ENCODE data around the gene RILPL1. TPM values are rescaled to one million over a fixed set of nuclear protein-coding genes. Genes with fewer than 3 reads are reported as not detected.
A peak's percentile ranks its signal among the peaks of the same experiment; 100 is the strongest.
"Not testable (repeated sequence)": the region's sequence is repeated elsewhere in the genome, so short reads cannot be mapped to it uniquely, and the experiment has no call there.

The RILPL1 gene
- total and polyA plus RNA-seq, 2 experiments from 2014 or later, result 13.6 to 17.5 TPM

GRCh38 chr12:123571343-123571813, 37.9 kb upstream of the RILPL1 start:
- Histone ChIP-seq H3K27me3 (no peaks in the 10 kb centered on the region), H3K4me2 (no peak overlapping the region), H2AFZ (no peak overlapping the region), H3K36me3 (replicated peaks; ENCODE audit: insufficient read depth, low read depth) (no peaks in the 10 kb centered on the region), H3K9me3 (ENCODE audit: low read depth) (no peaks in the 10 kb centered on the region), H3K9me2 (replicated peaks; ENCODE audit: insufficient read depth) (no peaks in the 10 kb centered on the region), H3K27ac (no peak overlapping the region), H3K4me1 (ENCODE audit: insufficient read depth) (no peaks in the 10 kb centered on the region), H3K79me2 (no peaks in the 10 kb centered on the region), H4K20me1 (ENCODE audit: insufficient read depth, poor library complexity, severe bottlenecking) (no peaks in the 10 kb centered on the region), H3K4me3 (no peak overlapping the region)
- peak; percentile 64 for DNase-seq (ENCODE audit: low spot score)
- TF ChIP-seq CTCF (IDR thresholded peaks at IDR 0.05; ENCODE audit: poor library complexity) (no peak), EZH2phosphoT487 (IDR thresholded peaks at IDR 0.05; ENCODE audit: low read depth, severe bottlenecking, unreplicated experiment) (no peak), EZH2 (IDR thresholded peaks at IDR 0.05; ENCODE audit: borderline replicate concordance) (no peak)
- WGBS (ENCODE audit: low lambda C conversion rate, missing lambda C conversion rate), result 42% methylated on average over 4 of the region's 4 CpGs

GRCh38 chr12:123559468-123559867, 25.9 kb upstream of the RILPL1 start:
- no peak overlapping the region for H3K27ac ChIP-seq
- no peak overlapping the region for H3K4me3 ChIP-seq
- H2AFZ ChIP-seq, result no peak overlapping the region
- TF ChIP-seq CTCF (IDR thresholded peaks at IDR 0.05; ENCODE audit: poor library complexity), result no peak
- TF ChIP-seq EZH2 (IDR thresholded peaks at IDR 0.05; ENCODE audit: borderline replicate concordance), result no peak
- no peak for TF ChIP-seq EZH2phosphoT487 (IDR thresholded peaks at IDR 0.05; ENCODE audit: low read depth, severe bottlenecking, unreplicated experiment)
- H3K9me3 ChIP-seq (ENCODE audit: low read depth), result no peaks in the 10 kb centered on the region
- WGBS (ENCODE audit: low lambda C conversion rate, missing lambda C conversion rate), result 92% methylated on average over 3 of the region's 3 CpGs
- H3K4me2 ChIP-seq, result no peak overlapping the region
- no peak for DNase-seq (ENCODE audit: low spot score)
- no peaks in the 10 kb centered on the region for H3K4me1 ChIP-seq (ENCODE audit: insufficient read depth)
- H4K20me1 ChIP-seq (ENCODE audit: insufficient read depth, poor library complexity, severe bottlenecking), result no peaks in the 10 kb centered on the region
- H3K36me3 ChIP-seq (replicated peaks; ENCODE audit: insufficient read depth, low read depth), result no peaks in the 10 kb centered on the region
- H3K9me2 ChIP-seq (replicated peaks; ENCODE audit: insufficient read depth), result no peaks in the 10 kb centered on the region
- no peaks in the 10 kb centered on the region for H3K27me3 ChIP-seq
- no peaks in the 10 kb centered on the region for H3K79me2 ChIP-seq

- not testable (repeated sequence) for H3K27ac ChIP-seq; H3K79me2 ChIP-seq; H3K36me3 ChIP-seq (replicated peaks; ENCODE audit: insufficient read depth, low read depth); H3K4me2 ChIP-seq; H3K27me3 ChIP-seq; H2AFZ ChIP-seq; H3K9me3 ChIP-seq (ENCODE audit: low read depth); DNase-seq (ENCODE audit: low spot score); H3K9me2 ChIP-seq (replicated peaks; ENCODE audit: insufficient read depth); H3K4me3 ChIP-seq; H4K20me1 ChIP-seq (ENCODE audit: insufficient read depth, poor library complexity, severe bottlenecking); H3K4me1 ChIP-seq (ENCODE audit: insufficient read depth)
- WGBS (ENCODE audit: low lambda C conversion rate, missing lambda C conversion rate), result 98% methylated on average over 14 of the region's 14 CpGs
Measured at GRCh38 chr12:123558487-123558886, 25.0 kb upstream of the RILPL1 start.

- H3K4me3 ChIP-seq; H2AFZ ChIP-seq; H3K4me1 ChIP-seq (ENCODE audit: insufficient read depth); H3K27ac ChIP-seq; H3K4me2 ChIP-seq; H3K27me3 ChIP-seq; H3K9me2 ChIP-seq (replicated peaks; ENCODE audit: insufficient read depth); DNase-seq (ENCODE audit: low spot score); H4K20me1 ChIP-seq (ENCODE audit: insufficient read depth, poor library complexity, severe bottlenecking); H3K79me2 ChIP-seq; H3K9me3 ChIP-seq (ENCODE audit: low read depth); H3K36me3 ChIP-seq (replicated peaks; ENCODE audit: insufficient read depth, low read depth): not testable (repeated sequence)
- 88% methylated on average over 5 of the region's 5 CpGs for WGBS (ENCODE audit: low lambda C conversion rate, missing lambda C conversion rate)
Measured at GRCh38 chr12:123554843-123555242, 21.3 kb upstream of the RILPL1 start.

- H3K27ac ChIP-seq; H3K4me1 ChIP-seq (ENCODE audit: insufficient read depth); H4K20me1 ChIP-seq (ENCODE audit: insufficient read depth, poor library complexity, severe bottlenecking); DNase-seq (ENCODE audit: low spot score); H3K36me3 ChIP-seq (replicated peaks; ENCODE audit: insufficient read depth, low read depth); H3K4me3 ChIP-seq; H3K9me2 ChIP-seq (replicated peaks; ENCODE audit: insufficient read depth); H3K27me3 ChIP-seq; H3K79me2 ChIP-seq; H3K4me2 ChIP-seq; H2AFZ ChIP-seq; H3K9me3 ChIP-seq (ENCODE audit: low read depth): not testable (repeated sequence)
- WGBS (ENCODE audit: low lambda C conversion rate, missing lambda C conversion rate), result 75% methylated on average over 2 of the region's 2 CpGs
Measured at GRCh38 chr12:123554136-123554535, 20.6 kb upstream of the RILPL1 start.

Measured in hepatocyte (in vitro differentiated cells).